Smooth muscle cell (in vitro differentiated cells): ENCODE measurements around the gene ORC5. TPM values are rescaled to one million over a fixed set of nuclear protein-coding genes. Genes with fewer than 3 reads are reported as not detected.

Experiments
- DNase-seq: peaks from one replicate; lab custom pipeline; 2025; ENCODE audit not compliant: unreplicated experiment; lab: John Stamatoyannopoulos, UW
- H2AFZ ChIP-seq: fragments of 200-600 bp; sonication (generic); 2 replicates; pipeline ENCODE4 v1.6.0; 2016; ENCODE audit warnings: antibody characterized with exemption, low read depth, mild to moderate bottlenecking
- H3F3A ChIP-seq: fragments of 200-600 bp; sonication (generic); 2 replicates; pipeline ENCODE4 v1.6.0; 2017; ENCODE audit warnings: antibody characterized with exemption, low read depth
- H3K27ac ChIP-seq: fragments of 200-600 bp; sonication (generic); 2 replicates; pipeline ENCODE4 v1.5.1; 2016; ENCODE audit warnings: low read depth, mild to moderate bottlenecking
- H3K27me3 ChIP-seq: fragments of 200-600 bp; sonication (generic); 2 replicates; pipeline ENCODE4 v1.6.1; 2016; ENCODE audit warnings: low read depth, mild to moderate bottlenecking
- H3K36me3 ChIP-seq: fragments of 200-600 bp; sonication (generic); 2 replicates; pipeline ENCODE4 v1.5.1; 2016; ENCODE audit warnings: low read depth
- H3K4me1 ChIP-seq: fragments of 200-600 bp; sonication (generic); 2 replicates; pipeline ENCODE4 v1.5.1; 2016; ENCODE audit warnings: low read depth
- H3K4me2 ChIP-seq: fragments of 200-600 bp; sonication (generic); 2 replicates; pipeline ENCODE4 v1.6.0; 2016; ENCODE audit warnings: mild to moderate bottlenecking
- H3K4me3 ChIP-seq: fragments of 200-600 bp; sonication (generic); 2 replicates; pipeline ENCODE4 v1.5.1; 2016; ENCODE audit warnings: mild to moderate bottlenecking
- H3K79me2 ChIP-seq: fragments of 200-600 bp; sonication (generic); 2 replicates; pipeline ENCODE4 v1.6.0; 2016; ENCODE audit warnings: low read depth, mild to moderate bottlenecking
- H3K9ac ChIP-seq: fragments of 200-600 bp; sonication (generic); 2 replicates; pipeline ENCODE4 v1.6.0; 2016; ENCODE audit warnings: low read depth
- H3K9me3 ChIP-seq: fragments of 200-600 bp; sonication (generic); replicated peaks from 2 replicates; pipeline ENCODE4 v1.5.1; 2016; ENCODE audit warnings: low read depth
- H4K20me1 ChIP-seq: fragments of 200-600 bp; sonication (generic); 2 replicates; pipeline ENCODE4 v1.6.0; 2016; ENCODE audit warnings: low read depth
- CTCF ChIP-seq: fragments of 200-600 bp; sonication (generic); IDR thresholded peaks from 2 replicates; pipeline ENCODE4 v1.5.1; 2017; ENCODE audit warnings: borderline replicate concordance, mild to moderate bottlenecking, antibody characterized with exemption; ENCODE audit not compliant: insufficient read depth, poor library complexity, severe bottlenecking
- WGBS: methylation state at CpG from one replicate; pipeline ENCODE4 v1.1.7; 2016; ENCODE audit warnings: low lambda C conversion rate; 5-methylcytosine and 5-hydroxymethylcytosine counted together
- polyA plus RNA-seq: library from polyadenylated mRNA; unstranded; fragments of >200 nt; fragmentation: Nextera tagmentation; extraction: Ambion mirVana; gene quantifications from 2 replicates; pipeline ENCODE4 v1.2.1, GENCODE V29; 2016
- total RNA-seq: library from RNA; depleted of rRNA; stranded (reverse); fragments of >200 nt; gene quantifications from 2 replicates; pipeline ENCODE4 v1.2.3, GENCODE V29; 2014

Gene ORC5
- total and polyA plus RNA-seq, 2 experiments from 2014 or later, result 4.6 to 7.3 TPM

- Histone ChIP-seq H3K27ac (no peak overlapping the region), H3K9me3 (no peaks in the 10 kb centered on the region), H2AFZ (no peak overlapping the region), H3K4me1 (no peaks in the 10 kb centered on the region), H3K4me2 (no peak overlapping the region), H3F3A (no peaks in the 10 kb centered on the region), H3K79me2 (no peaks in the 10 kb centered on the region), H3K4me3 (no peak overlapping the region), H3K36me3 (no peaks in the 10 kb centered on the region), H3K27me3 (no peaks in the 10 kb centered on the region), H4K20me1 (no peaks in the 10 kb centered on the region), H3K9ac (no peak overlapping the region)
- no peak for TF ChIP-seq CTCF
- no peak for DNase-seq
- 96% methylated on average over 2 of the region's 2 CpGs for WGBS
These were observed 94.0 kb downstream of the ORC5 start for GRCh38 chr7:104113788-104114187.

GRCh38 chr7:104112623-104113022, 95.2 kb downstream of the ORC5 start:
- H3K27me3 ChIP-seq, result no peaks in the 10 kb centered on the region
- H3K36me3 ChIP-seq, result no peaks in the 10 kb centered on the region
- H3K4me3 ChIP-seq, result no peak overlapping the region
- H3F3A ChIP-seq, result no peaks in the 10 kb centered on the region
- no peaks in the 10 kb centered on the region for H3K9me3 ChIP-seq
- no peaks in the 10 kb centered on the region for H4K20me1 ChIP-seq
- WGBS, result 87% methylated on average over 1 of the region's 1 CpG
- no peak overlapping the region for H3K4me2 ChIP-seq
- H3K9ac ChIP-seq, result no peak overlapping the region
- H3K27ac ChIP-seq, result no peak overlapping the region
- no peak for DNase-seq
- H2AFZ ChIP-seq, result no peak overlapping the region
- H3K4me1 ChIP-seq, result no peaks in the 10 kb centered on the region
- no peak for TF ChIP-seq CTCF
- no peaks in the 10 kb centered on the region for H3K79me2 ChIP-seq

GRCh38 chr7:104111271-104111670, 96.5 kb downstream of the ORC5 start:
- H3K27me3 ChIP-seq, result no peaks in the 10 kb centered on the region
- WGBS, result 79% methylated on average over 2 of the region's 2 CpGs

More at GRCh38 chr7:104111271-104111670, 96.5 kb downstream of the ORC5 start:
- Histone ChIP-seq H3K79me2 (no peaks in the 10 kb centered on the region), H4K20me1 (no peaks in the 10 kb centered on the region), H2AFZ (no peak overlapping the region), H3K4me3 (no peak overlapping the region), H3K9me3 (no peaks in the 10 kb centered on the region), H3K4me1 (no peaks in the 10 kb centered on the region), H3K4me2 (no peak overlapping the region), H3K27ac (no peak overlapping the region), H3K9ac (no peak overlapping the region), H3K36me3 (no peaks in the 10 kb centered on the region), H3F3A (no peaks in the 10 kb centered on the region)
- DNase-seq, result no peak
- TF ChIP-seq CTCF, result no peak
